Activated naive CD4-positive, alpha-beta T cell (primary cell): ENCODE data around the gene FOXP3.

Experiments
- DNase-seq, 4 experiments: peaks; one replicate each; lab custom pipeline; 2025; lab: John Stamatoyannopoulos, UW

FOXP3 gene

GRCh38 chrX:49276207-49276606 is 11.7 kb upstream of the FOXP3 start:
- no peak for DNase-seq

DNA sequence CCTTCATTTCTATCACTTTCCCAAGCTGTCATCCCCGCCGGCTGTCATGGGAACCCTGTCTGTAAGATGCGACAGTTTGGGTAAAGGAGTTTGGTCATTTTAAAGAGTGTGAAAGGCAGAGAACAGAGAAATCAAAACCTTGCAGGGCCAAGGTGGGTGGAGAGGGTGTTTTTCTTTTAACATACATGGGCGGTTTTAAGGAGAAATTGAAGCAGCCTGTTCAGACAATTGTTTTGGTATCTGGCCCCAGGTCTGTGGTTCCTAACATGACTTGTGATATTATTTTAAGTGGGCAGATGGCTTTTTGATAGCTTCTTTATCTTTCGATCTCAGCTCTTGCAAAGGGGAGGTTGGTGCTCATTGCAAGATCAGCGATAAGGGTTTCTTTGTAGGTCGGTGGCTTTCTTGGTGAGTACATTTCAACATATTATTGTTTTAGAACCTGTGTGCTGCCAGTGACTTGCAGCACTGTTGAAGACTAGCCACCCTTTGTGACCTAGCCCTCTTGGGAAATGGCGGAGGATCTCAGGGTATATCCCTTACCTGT is 8.7 kb upstream of the FOXP3 start:
- DNase-seq = no peak

- DNase-seq = no peak
Observed at GRCh38 chrX:49272421-49272820, 7.9 kb upstream of the FOXP3 start.

DNA sequence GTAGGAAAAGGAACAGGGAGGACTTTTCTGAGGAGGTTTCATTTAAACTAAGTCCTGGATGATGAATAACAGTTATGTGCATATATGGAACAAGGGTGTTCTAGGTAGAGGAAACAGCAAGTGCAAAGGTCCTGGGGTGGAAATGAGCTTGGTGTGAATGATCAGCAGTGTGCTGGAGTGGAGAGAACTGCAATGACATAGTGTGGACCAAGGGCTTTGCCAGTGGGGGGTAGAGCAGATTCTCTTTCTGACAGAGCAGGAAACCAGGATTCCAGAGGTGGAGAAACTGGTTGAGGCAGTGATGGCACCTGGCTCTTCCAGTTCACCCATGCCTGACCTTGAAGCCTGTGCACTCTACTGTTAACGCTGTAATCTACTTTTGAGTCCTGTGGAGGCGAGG is 6.8 kb upstream of the FOXP3 start:
- DNase-seq = no peak

GRCh38 chrX:49270249-49270921 is 5.9 kb upstream of the FOXP3 start:
- no peak for DNase-seq

DNA sequence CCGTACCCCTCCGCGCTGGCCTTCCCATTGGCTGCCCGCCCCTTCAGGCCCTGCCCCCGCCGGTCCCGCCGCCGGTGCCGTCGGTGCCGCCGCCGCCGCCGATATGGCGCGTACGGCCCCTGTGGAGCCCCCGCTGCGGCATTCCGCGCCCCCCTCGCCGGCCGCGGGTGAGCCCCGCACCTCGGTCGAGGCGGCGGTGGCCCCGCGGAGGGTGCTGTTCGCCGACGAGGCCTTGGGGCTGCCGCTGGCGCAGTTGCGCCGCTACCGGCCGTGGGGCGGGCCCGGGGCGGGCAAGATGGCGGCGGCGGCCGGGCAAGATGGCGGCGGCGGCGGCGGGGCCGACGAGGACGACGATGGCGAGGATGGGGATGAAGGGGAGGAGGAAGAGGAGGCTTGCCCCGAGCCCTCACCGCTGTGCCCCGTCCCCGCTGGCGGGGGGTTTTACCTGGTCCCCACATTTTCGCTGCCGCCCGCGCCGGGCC is 5.3 kb upstream of the FOXP3 start, which contains the start of gene PPP1R3F:
Gene PPP1R3F, plus strand, starts transcription at position 27 of the 482 bp plus-strand sequence. Its CDS starts 77 bp downstream, at position 104.
- DNase-seq = peak in 2 of 4 experiments; percentile 38 to 58

GRCh38 chrX:49269010-49269766 is 4.7 kb upstream of the FOXP3 start:
- DNase-seq = peak; percentile 75 to 89 (median 84)

GRCh38 chrX:49268702-49269009 is 4.1 kb upstream of the FOXP3 start:
- no peak for DNase-seq

DNA sequence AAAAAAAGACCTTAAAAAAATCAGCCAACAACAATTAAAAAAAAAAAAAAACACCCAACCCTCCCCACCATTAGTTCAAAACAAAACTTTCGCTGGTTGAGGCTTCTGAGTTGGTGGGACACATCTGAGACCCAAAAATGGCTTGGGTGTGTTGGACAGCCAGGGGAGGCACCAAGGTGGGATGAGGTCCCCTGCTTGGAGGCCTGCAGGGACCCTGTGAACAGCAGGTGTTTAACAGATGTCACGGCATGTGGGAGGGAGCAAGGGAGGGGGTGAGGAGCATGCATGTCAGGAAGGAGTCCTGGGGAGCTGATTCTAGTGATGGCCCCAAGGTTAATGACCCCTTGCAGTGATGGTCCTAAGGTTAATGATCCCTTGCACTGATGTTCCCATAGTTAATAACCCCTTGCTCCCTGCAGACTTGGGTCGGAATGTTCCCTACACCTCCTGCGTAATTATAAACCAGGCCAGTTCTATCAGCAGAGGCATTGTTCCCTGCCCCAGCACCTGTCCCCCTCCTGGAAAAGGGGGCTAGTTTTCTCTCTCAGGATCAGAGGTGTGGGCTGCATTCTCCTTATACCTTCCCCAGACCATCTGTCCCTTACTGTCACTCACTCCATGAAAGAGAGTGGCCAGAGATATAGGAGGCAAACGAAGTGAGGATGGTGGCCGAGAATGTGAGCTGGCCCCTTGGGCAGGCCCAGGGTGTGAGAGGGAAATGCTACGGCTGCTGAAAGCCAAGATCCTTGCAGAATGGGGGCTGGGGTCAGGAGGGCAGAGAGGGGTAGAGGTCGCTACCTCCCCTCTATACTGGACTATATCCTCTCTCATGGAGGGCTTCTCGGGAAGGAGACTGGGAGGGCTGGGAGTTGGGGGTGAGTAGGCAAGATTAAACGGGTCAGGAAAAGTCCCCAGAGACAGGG is 2.3 kb upstream of the FOXP3 start:
- no peak for DNase-seq

DNA sequence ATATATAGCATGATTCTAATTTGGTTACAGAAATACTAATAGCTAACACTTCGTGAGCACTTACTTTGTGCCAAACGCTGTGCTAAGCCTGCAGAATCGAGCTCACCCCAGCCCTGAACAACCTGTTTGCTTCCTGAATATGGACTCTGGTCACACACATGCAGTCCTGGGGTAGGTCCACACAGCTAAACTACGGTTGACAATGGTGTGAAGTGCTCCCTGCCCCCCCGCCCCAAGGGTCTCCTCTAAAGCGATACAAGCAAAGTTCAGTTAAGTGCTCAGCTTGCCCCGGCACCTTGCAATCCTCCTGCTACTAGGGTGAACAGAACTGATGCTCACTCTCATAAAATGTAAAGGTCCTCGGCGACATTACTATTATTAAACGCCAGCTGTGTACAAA is 879 bp downstream of the FOXP3 start:
- no peak for DNase-seq

- DNase-seq = no peak
Observed at GRCh38 chrX:49262603-49263002, 1.9 kb downstream of the FOXP3 start.

- no peak for DNase-seq
Observed at GRCh38 chrX:49260221-49260985, 4.1 kb downstream of the FOXP3 start.

GRCh38 chrX:49258749-49259124 is 5.8 kb downstream of the FOXP3 start:
- no peak for DNase-seq

- no peak for DNase-seq
Observed at GRCh38 chrX:49257846-49258748, 6.4 kb downstream of the FOXP3 start.

DNA sequence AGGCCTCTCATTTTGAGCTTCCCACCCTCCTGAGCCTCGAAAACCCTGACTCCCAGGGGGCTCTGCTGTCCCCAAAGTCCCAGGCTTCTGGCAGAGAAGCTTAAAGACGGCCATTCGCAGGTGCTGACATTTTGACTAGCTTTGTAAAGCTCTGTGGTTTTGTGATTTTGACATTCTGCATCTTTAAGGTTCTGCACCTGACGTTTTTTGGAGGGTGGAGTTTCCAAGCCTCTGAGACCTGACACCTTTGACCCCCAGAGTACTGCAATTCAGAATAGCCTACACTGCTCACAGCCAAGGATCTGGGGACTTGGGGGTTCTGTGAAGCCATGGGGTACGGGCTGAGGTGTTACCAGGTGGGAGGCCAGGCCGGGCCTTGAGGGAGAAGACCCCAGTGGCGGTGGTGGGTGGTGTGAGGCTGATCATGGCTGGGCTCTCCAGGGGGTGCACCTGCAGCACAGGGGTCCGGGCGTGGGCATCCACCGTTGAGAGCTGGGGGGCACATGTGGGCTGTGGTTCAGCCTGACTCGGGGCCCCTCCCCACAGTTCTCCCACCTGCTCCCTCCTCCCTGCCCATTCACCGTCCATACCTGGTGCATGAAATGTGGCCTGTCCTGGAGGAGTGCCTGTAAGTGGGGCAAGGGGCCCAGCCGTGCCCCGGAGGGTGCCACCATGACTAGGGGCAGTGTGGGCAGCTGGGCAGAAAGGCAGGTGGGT is 7.3 kb downstream of the FOXP3 start:
- no peak for DNase-seq

DNA sequence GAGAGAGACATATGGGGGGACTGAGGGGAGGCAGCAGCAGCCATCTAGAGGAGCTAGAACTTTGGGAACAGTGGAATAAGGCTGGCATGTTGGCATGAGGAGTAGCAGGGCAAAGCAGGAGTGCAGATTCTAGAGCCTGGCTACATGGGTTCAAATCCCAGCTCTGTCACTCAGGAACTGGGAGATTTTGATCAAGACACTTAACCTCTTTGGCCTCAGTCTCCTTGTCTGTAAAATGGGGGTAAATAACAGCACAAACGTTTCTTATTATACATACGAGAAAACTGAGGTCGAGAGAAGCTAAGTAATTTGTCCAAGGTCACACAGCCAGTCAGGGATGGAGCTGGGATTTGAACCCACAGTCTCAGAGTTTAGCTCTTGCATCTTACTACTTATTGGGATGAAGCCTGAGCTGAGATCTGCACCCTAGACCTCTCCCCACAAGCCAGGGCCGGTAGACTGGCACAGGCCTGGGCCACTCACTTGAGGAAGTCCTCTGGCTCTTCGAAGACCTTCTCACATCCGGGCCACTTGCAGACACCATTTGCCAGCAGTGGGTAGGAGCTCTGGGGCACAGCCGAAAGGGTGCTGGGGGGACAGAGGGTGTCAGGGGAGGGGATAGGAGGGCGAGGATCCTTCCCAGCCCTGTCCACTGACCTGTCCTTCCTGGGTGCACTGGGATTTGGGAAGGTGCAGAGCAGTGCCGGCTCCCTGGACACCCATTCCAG is 8.1 kb downstream of the FOXP3 start:
- no peak for DNase-seq

- no peak for DNase-seq
Observed at GRCh38 chrX:49254639-49255038, 9.9 kb downstream of the FOXP3 start.

DNA sequence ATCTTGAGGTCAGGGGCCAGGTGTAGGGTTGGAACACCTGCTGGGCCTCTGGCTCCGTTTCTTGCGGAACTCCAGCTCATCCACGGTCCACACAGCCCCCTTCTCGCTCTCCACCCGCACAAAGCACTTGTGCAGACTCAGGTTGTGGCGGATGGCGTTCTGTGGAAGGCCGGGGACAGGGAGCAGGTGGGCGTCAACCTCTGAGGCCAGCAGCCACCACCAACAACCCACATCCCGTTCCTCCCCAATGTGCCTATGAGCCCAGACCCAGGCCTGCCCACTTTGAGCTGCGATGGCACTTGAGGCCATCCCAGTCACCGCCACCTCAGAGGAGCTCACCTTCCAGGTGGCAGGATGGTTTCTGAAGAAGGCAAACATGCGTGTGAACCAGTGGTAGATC is 13.2 kb downstream of the FOXP3 start:
- no peak for DNase-seq

GRCh38 chrX:49250578-49250977 is 13.9 kb downstream of the FOXP3 start:
- no peak for DNase-seq
